H1 (cell line): ENCODE measurements around the gene C2CD4C. TPM values are rescaled to one million over a fixed set of nuclear protein-coding genes. Genes with fewer than 3 reads are reported as not detected.
"Not testable (repeated sequence)": the region's sequence is repeated elsewhere in the genome, so short reads cannot be mapped to it uniquely, and the experiment has no call there.

Experiments used
- CTCF ChIA-PET: fragments of 300-600 bp; sonication (Branson Sonifier 250); formaldehyde crosslinking; loops from one replicate; lab custom pipeline; 2021; ENCODE audit not compliant: partially characterized antibody; lab: Charles Lee
- POLR2A ChIA-PET: fragments of 300-600 bp; sonication (Branson Sonifier 250); formaldehyde crosslinking; loops from one replicate; lab custom pipeline; 2021; ENCODE audit warnings: inconsistent platforms; ENCODE audit not compliant: partially characterized antibody; lab: Charles Lee
- DNase-seq, 2 experiments: peaks; one replicate each; pipeline versions ENCODE4 v3.0.0 to v3.0.0-alpha.2; 2010 to 2022; ENCODE audit warnings: low spot score in 2 of 2, low read depth in 1 of 2, mixed read lengths in 1 of 2
- FAIRE-seq: peaks from 2 replicates; lab custom pipeline; 2011; peaks lifted over from hg19 to GRCh38; lab: Jason Lieb, UNC
- H2AFZ ChIP-seq: 2 replicates; pipeline ENCODE4 v1.8.1; 2012; ENCODE audit warnings: low read length, inconsistent platforms
- H2AK5ac ChIP-seq: 2 replicates; pipeline ENCODE4 v1.6.1; 2013; ENCODE audit warnings: low read depth, low read length
- H2BK120ac ChIP-seq: replicated peaks from 2 replicates; pipeline ENCODE3; 2013; ENCODE audit warnings: low read depth, low read length, inconsistent platforms
- H2BK12ac ChIP-seq: 2 replicates; pipeline ENCODE4 v1.6.1; 2013; ENCODE audit warnings: low read depth, low read length
- H2BK15ac ChIP-seq: 2 replicates; pipeline ENCODE4 v1.6.1; 2013; ENCODE audit warnings: low read length
- H2BK20ac ChIP-seq: 2 replicates; pipeline ENCODE4 v1.6.1; 2013; ENCODE audit warnings: low read length
- H2BK5ac ChIP-seq: 2 replicates; pipeline ENCODE4 v1.6.1; 2013; ENCODE audit warnings: low read depth, low read length
- H3K14ac ChIP-seq: 2 replicates; pipeline ENCODE4 v1.6.1; 2013; ENCODE audit warnings: inconsistent platforms; ENCODE audit not compliant: insufficient read length
- H3K18ac ChIP-seq: 2 replicates; pipeline ENCODE4 v1.6.1; 2013; ENCODE audit warnings: low read length; ENCODE audit errors: extremely low read depth
- H3K23ac ChIP-seq: 2 replicates; pipeline ENCODE4 v1.6.1; 2013; ENCODE audit warnings: inconsistent platforms; ENCODE audit not compliant: insufficient read length
- H3K23me2 ChIP-seq: 2 replicates; pipeline ENCODE4 v1.6.1; 2013; ENCODE audit warnings: low read depth, low read length
- H3K27ac ChIP-seq: 2 replicates; pipeline ENCODE4 v1.6.1; 2011; ENCODE audit warnings: low read depth, low read length, inconsistent platforms
- H3K27me3 ChIP-seq, 4 experiments: replicated peaks in 1 of 4; 1 replicate in 1 of 4; 2 replicates in 3 of 4; pipeline versions ENCODE4 v1.6.1 to v1.8.1; 2011 to 2013; ENCODE audit warnings: low read length in 3 of 4, mild to moderate bottlenecking in 3 of 4, inconsistent platforms in 2 of 4, mixed read lengths in 2 of 4, moderate library complexity in 1 of 4; ENCODE audit not compliant: control insufficient read depth in 3 of 4, insufficient read depth in 3 of 4; ENCODE audit errors: extremely low read depth in 1 of 4
- H3K36me3 ChIP-seq, 4 experiments: 2 replicates each; pipeline versions ENCODE4 v1.6.1 to v1.8.1; 2011 to 2013; ENCODE audit warnings: mild to moderate bottlenecking in 4 of 4, low read length in 3 of 4, moderate library complexity in 2 of 4, control low read depth in 1 of 4, inconsistent platforms in 1 of 4; ENCODE audit not compliant: insufficient read depth in 4 of 4, control insufficient read depth in 2 of 4
- H3K4ac ChIP-seq: replicated peaks from 2 replicates; pipeline ENCODE3; 2013; ENCODE audit warnings: low read length, low read depth, mixed read lengths, inconsistent platforms; ENCODE audit not compliant: insufficient read length
- H3K4me1 ChIP-seq, 4 experiments: replicated peaks in 1 of 4; 1 replicate in 1 of 4; 2 replicates in 3 of 4; pipeline versions ENCODE4 v1.6.1 to v1.8.1; 2011 to 2013; ENCODE audit warnings: low read length in 3 of 4, inconsistent platforms in 2 of 4, mixed read lengths in 1 of 4; ENCODE audit not compliant: insufficient read depth in 4 of 4, control insufficient read depth in 3 of 4
- H3K4me2 ChIP-seq, 2 experiments: 2 replicates each; pipeline versions ENCODE4 v1.6.1 to v1.8.1; 2011 to 2013; ENCODE audit warnings: low read depth in 2 of 2, low read length in 2 of 2, control low read depth in 1 of 2, inconsistent platforms in 1 of 2, mild to moderate bottlenecking in 1 of 2; ENCODE audit not compliant: insufficient read depth in 1 of 2
- H3K4me3 ChIP-seq, 4 experiments: fragments of 200-600, 300-600 bp in 1 of 4; sonication (generic), shearing (Covaris generic), sonication (Bioruptor Twin) in 1 of 4; 2 replicates each; pipeline versions ENCODE4 v1.5.1 to v1.8.1; 2011 to 2016; ENCODE audit warnings: low read length in 4 of 4, low read depth in 3 of 4, control low read depth in 2 of 4, inconsistent platforms in 2 of 4, mild to moderate bottlenecking in 2 of 4, mixed read lengths in 1 of 4, moderate library complexity in 1 of 4; ENCODE audit not compliant: insufficient read depth in 2 of 4; ENCODE audit errors: extremely low read depth in 1 of 4
- H3K56ac ChIP-seq: replicated peaks from 2 replicates; pipeline ENCODE3; 2013; ENCODE audit warnings: low read depth, mild to moderate bottlenecking, mixed read lengths, low read length, inconsistent platforms; ENCODE audit not compliant: insufficient read length
- H3K79me1 ChIP-seq: 2 replicates; pipeline ENCODE4 v1.6.1; 2013; ENCODE audit warnings: low read depth, low read length, control low read depth
- H3K79me2 ChIP-seq, 2 experiments: 2 replicates each; pipeline versions ENCODE4 v1.6.1 to v1.8.1; 2012 to 2013; ENCODE audit warnings: low read length in 2 of 2, mild to moderate bottlenecking in 2 of 2, inconsistent platforms in 1 of 2; ENCODE audit not compliant: insufficient read depth in 2 of 2, control insufficient read depth in 1 of 2
- H3K9ac ChIP-seq, 4 experiments: replicated peaks in 1 of 4; 1 replicate in 1 of 4; 2 replicates in 3 of 4; pipeline versions ENCODE4 v1.6.1 to v1.8.1; 2011 to 2013; ENCODE audit warnings: low read depth in 3 of 4, low read length in 3 of 4, control low read depth in 2 of 4, mild to moderate bottlenecking in 2 of 4, moderate library complexity in 2 of 4, inconsistent platforms in 1 of 4; ENCODE audit errors: extremely low read depth in 1 of 4
- H3K9me3 ChIP-seq, 2 experiments: 2 replicates each; pipeline versions ENCODE4 v1.6.1 to v1.8.1; 2012 to 2013; ENCODE audit warnings: mild to moderate bottlenecking in 2 of 2, moderate library complexity in 2 of 2, control low read depth in 1 of 2, inconsistent platforms in 1 of 2, low read depth in 1 of 2, low read length in 1 of 2, mixed read lengths in 1 of 2; ENCODE audit not compliant: insufficient read depth in 2 of 2
- H4K20me1 ChIP-seq, 2 experiments: replicated peaks in 1 of 2; 2 replicates each; pipeline versions ENCODE3 to v1.8.1; 2011 to 2013; ENCODE audit warnings: inconsistent platforms in 2 of 2, low read length in 2 of 2, mild to moderate bottlenecking in 1 of 2; ENCODE audit not compliant: insufficient read depth in 2 of 2, control insufficient read depth in 1 of 2
- H4K5ac ChIP-seq: 2 replicates; pipeline ENCODE4 v1.6.1; 2013; ENCODE audit warnings: low read length, low read depth, mixed read lengths, inconsistent platforms; ENCODE audit not compliant: insufficient read length
- H4K8ac ChIP-seq: 2 replicates; pipeline ENCODE4 v1.8.0; 2013; ENCODE audit warnings: mild to moderate bottlenecking, moderate library complexity, low read length, inconsistent platforms; ENCODE audit not compliant: insufficient read depth; ENCODE audit errors: extremely low read depth
- H4K91ac ChIP-seq: replicated peaks from 2 replicates; pipeline ENCODE3; 2013; ENCODE audit warnings: low read length, mixed read lengths, inconsistent platforms; ENCODE audit not compliant: insufficient read length
- WGBS, 2 experiments: shearing (Covaris generic) in 1 of 2; methylation state at CpG; one replicate each; pipeline versions ENCODE4 v1.1.6 to v1.1.7; 2013 to 2015; ENCODE audit warnings: low lambda C conversion rate in 2 of 2, mixed read lengths in 2 of 2, inconsistent platforms in 1 of 2, low coverage in 1 of 2, missing lambda C conversion rate in 1 of 2; ENCODE audit not compliant: insufficient replicate concordance in 2 of 2, insufficient coverage in 1 of 2, insufficient read length in 1 of 2; ENCODE audit errors: extremely low coverage in 1 of 2, missing lambda C conversion rate in 1 of 2; 5-methylcytosine and 5-hydroxymethylcytosine counted together
- polyA plus RNA-seq, 7 experiments: library from polyadenylated mRNA; depleted of rRNA in 3 of 7; stranded (reverse) in 5 of 7; unstranded in 2 of 7; fragments of >200 nt in 5 of 7; fragments of 200-250 nt in 2 of 7; gene quantifications; 1 replicate in 5 of 7; 2 replicates in 1 of 7; 4 replicates in 1 of 7; pipeline versions ENCODE4 v1.2.1 to v1.2.3, GENCODE V29; 2011 to 2013; ENCODE audit warnings: missing spikeins in 2 of 7, mixed read lengths in 2 of 7
- total RNA-seq: library from RNA; stranded (reverse); fragmentation: NEBNext Ultra II Directional; extraction: Animal tissue kit (Norgen Biotek cat#: 25700); gene quantifications from 2 replicates; pipeline ENCODE4 v1.2.1, GENCODE V29; 2021

Gene C2CD4C
- total and polyA plus RNA-seq, 2 of the 8 experiments (the other 6 are each of a cell fraction or from before 2014, with no cell fraction given) = 3.8 to 6.3 TPM

DNA sequence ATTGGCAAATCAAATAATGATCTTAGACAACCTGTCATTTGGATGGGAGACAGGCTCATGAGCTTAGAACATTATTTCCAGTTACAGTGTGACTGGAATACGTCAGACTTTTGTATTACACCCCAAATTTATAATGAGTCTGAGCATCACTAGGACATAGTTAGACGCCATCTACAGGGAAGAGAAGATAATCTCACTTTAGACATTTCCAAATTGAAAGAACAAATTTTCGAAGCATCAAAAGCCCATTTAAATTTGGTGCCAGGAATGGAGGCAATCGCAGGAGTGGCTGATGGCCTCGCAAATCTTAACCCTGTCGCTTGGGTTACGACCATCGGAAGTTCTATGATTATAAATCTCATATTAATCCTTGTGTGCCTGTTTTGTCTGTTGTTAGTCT, 22.8 kb downstream of the C2CD4C start:
- H3K27me3 ChIP-seq, POLR2A ChIA-PET, H3K56ac ChIP-seq, H4K91ac ChIP-seq, H3K9me3 ChIP-seq, H4K5ac ChIP-seq, H3K79me1 ChIP-seq, H2BK20ac ChIP-seq, H3K23ac ChIP-seq, H4K20me1 ChIP-seq, H2BK5ac ChIP-seq, H3K27ac ChIP-seq, H4K8ac ChIP-seq, H2BK120ac ChIP-seq, H3K4ac ChIP-seq, H3K36me3 ChIP-seq, H2BK15ac ChIP-seq, DNase-seq, FAIRE-seq, H3K4me3 ChIP-seq, H3K4me2 ChIP-seq, H2BK12ac ChIP-seq, H3K9ac ChIP-seq, H2AFZ ChIP-seq, H3K23me2 ChIP-seq, H3K14ac ChIP-seq, H2AK5ac ChIP-seq, H3K79me2 ChIP-seq, H3K18ac ChIP-seq: not testable (repeated sequence)
- 86% methylated on average over 8 of the region's 8 CpGs; no CpG with 5 or more reads in 1 of the 2 experiments for WGBS, 2 experiments
- peaks cover 0 to 19% (median 8%) of the 10 kb centered on the region in 4 experiments; a peak in 5 of 7 replicates for H3K4me1 ChIP-seq
- CTCF ChIA-PET = interaction anchor here (0.6 to 2.9 kb wide), 4 partner anchors 17 to 96 kb away, joined by 3 to 25 read pairs (median 4); no protein-coding TSS in a partner anchor
